GM21423 (cell line): ENCODE results near the gene REPS2.
"Not testable (repeated sequence)": the region's sequence is repeated elsewhere in the genome, so short reads cannot be mapped to it uniquely, and the experiment has no call there.

ENCODE experiments used
- ATAC-seq: cut with Tn5 transposase; IDR thresholded peaks from one replicate; pipeline ENCODE4 v1.9.1; 2021; ENCODE audit warnings: mild to moderate bottlenecking, moderate library complexity; ENCODE audit not compliant: unreplicated experiment

REPS2 gene

DNA sequence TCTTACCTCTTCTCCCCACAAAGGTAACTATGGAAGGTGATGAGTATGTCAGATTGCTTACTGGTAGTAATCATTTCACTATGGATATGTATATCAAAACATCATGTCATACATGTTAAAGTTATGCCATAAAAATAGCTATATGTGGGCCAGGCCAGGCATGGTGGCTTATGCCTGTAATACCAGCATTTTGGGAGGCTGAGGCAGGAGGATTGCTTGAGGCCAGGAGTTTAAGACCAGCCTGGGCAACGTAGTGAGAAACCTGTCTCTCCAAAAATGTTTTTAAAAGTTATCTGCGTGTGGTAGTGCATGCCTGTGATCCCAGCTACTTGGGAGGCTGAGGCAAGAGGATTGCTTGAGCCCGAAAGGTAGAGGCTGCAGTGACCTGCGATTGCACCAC is 16.2 kb downstream of the REPS2 start:
- not testable (repeated sequence) for ATAC-seq

DNA sequence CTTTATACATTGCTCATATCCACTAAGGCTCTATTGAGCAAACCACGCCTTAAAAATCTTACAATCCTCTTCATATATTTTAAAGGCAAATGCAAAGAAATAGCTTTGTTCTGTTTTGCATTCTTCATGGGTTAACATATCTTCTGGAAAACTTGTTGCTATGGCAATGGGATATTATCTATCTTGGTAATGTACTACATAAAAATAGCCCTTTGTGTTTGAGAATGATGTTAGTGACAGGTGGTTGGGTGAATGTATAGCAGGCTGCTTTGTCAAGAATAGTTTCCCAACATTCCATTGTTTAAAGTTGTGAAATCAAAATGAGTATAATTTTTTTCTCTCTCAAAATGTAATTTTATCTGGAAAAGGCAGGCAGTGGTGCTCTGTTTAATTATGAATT is 16.8 kb downstream of the REPS2 start:
- ATAC-seq: no peak

DNA sequence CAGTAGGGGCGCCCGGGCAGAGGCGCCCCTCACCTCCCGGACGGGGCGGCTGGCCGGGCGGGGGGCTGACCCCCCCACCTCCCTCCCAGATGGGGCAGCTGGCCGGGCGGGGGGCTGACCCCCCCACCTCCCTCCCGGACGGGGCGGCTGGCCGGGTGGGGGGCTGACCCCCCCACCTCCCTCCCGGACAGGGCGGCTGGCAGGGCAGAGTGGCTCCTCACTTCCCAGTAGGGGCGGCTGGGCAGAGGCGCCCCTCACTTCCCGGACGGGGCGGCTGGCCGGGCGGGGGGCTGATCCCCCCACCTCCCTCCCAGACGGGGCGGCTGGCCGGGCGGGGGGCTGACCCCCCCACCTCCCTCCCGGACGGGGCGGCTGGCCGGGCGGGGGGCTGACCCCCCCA is 18.5 kb downstream of the REPS2 start:
- not testable (repeated sequence) for ATAC-seq

DNA sequence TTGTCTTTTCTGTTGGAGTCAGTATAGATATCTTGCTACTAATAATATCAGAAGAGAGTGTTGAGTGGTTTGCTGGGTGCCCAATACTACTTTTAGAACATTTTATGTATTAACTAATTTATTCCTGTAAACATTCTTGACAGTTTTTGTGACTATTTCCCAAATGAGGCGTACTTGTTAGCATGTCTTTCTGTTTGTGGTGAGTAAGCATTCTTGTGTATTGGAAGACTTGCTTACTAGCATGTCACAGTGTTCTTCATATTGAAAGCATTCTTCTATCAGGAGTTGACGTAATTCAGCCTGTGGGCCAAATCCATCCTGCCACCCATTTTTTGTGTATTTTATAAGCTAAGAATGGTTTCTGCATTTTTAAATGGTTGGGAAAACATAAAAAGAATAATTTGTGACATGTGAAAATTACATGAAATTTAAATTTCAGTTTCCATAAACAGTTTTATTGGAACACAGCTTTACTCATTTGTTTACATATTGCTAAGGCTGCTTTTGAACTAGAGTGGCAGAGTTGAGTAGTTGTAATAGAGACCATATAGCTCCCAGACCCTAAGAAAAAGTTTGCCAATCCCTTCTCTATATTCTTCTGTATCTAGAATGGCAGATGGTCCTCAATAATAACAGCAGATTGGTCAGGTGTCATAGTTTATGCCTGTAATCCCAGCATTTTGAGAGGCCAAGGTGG is 20.4 kb downstream of the REPS2 start:
- ATAC-seq: no peak

DNA sequence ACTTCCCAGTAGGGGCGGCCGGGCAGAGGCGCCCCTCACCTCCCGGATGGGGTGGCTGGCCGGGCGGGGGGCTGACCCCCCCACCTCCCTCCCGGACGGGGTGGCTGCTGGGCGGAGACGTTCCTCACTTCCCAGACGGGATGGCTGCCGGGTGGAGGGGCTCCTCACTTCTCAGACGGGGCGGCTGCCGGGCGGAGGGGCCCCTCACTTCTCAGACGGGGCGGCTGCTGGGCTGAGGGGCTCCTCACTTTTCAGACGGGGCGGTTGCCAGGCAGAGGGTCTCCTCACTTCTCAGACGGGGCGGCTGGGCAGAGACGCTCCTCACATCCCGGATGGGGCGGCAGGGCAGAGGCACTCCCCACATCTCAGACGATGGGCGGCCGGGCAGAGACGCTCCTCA is 22.3 kb downstream of the REPS2 start:
- ATAC-seq: not testable (repeated sequence)

DNA sequence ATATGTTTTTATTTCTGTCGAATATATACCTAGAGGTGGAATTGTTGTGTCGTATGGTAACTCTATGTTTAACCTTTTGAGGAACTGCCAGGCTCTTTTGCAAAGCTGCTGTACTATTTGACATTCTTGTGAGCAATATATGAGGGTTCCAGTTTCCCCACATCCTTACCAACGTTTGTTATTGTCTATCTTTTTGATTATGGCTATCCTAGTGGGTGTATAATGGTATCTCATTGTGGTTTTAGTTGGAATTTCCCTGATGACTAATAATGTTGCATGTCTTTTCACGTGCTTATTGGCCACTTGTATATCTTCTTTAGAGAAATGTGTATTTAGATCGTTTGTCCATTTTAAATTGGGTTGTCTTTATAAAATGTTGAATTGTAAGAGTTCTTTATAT is 24.5 kb downstream of the REPS2 start:
- no peak for ATAC-seq

DNA sequence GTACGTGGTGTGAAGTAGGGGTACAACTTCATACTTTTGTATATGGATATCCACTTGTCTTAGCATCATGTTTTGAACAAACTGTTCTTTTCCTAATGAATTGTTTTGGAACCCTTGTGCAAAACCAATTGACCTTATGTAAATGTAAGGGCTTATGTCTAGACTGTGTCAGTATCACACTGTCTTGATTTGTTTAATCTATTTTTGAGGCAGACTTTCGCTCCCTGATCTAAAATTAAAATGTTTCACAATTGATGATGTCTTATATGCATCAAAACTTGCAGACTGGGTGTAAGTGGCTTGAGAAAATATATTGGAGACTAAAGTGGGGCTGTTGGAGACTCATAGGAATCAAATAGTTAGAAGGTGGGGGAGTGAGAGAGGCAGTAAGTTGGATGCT is 25.2 kb downstream of the REPS2 start:
- no peak for ATAC-seq

DNA sequence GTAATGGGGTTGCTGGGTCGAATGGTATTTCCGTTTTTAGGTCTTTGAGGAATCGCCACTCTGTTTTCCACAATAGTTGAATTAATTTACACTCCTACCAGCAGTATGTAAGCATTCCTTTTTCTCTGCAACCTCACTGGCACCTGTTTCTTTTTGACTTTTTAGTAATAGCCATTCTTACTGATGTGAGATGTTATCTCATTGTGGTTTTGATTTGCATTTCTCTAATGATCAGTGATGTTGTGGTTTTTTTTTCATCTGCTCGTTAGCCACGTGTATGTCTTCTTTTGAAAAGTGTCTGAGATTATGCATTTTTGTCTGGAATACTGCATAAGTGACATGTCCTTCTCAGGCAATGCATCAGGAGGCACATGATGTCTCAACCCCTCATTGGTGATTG is 28.8 kb downstream of the REPS2 start:
- ATAC-seq: no peak

DNA sequence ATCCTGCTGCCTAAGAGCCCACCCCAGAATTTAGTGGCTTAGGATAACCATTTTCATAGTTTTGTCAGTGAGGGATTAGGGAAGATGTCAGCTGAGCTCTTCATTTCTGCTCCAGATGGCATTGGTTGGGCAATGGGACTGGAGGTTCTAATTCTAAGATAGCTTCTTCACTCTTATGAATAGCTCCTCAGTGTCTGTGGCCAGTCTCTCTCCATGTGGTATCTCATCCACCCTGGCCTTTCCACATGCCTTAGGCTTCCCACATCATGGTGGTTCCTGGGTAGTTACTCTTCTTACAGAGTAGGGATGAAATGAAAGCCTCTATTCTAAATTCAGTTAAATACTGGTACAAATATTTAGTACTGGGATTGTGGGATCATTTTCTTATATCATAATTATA is 31.3 kb downstream of the REPS2 start:
- no peak for ATAC-seq

DNA sequence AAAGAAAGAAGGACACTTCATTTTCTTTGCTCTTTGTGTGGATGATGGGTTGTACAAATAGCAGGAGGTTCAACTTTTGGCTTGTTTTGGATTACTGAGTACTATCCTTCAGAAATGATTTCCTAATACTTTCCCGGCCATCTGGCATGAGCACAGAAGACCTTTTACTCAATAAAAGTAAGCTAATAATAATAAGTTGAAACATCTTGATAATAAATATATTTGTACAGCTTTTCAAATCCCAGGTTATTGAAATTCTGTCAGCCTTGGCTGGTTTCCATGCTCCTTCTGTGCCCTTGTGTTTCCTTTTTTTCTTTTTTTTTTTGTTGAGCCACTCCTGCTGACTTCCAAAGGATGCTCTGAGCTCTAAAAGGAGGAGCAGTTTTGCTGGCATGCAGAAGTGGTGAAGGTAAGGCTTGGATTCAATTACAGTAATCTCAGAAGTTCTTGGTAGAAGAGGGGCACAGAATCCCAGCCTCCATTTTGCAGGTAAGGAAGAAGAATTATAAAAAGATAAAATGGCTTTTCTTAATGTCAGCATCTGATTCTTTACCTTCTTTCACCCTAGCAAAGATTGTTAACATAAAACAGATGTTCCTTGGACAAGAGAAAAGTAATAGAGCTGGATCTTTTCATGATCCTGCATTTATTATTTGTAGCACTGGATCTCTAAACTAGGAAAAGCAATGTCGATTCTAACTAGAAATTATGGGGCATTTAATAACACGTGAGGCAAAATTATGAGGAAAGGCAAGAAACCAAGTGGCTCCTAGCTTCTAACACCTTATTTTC is 31.9 kb downstream of the REPS2 start:
- ATAC-seq: no peak

DNA sequence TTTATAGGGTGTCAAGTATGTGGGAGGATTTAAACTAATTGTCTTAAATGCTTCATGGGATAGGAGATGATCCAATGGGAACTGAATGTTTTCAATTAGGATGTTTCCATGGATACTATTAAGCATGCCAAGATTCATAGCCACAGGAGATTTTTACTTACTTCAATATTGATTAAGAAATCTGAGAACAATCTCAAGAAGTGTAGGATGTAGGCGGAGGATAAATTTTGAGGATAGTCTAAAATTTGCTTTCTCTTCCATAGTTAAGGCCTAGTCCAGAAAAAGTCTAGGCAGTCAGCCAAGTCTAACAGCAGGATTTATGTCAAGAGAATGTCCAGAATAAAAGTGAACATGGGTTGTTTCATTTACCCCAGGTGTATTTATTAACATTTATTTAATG is 32.8 kb downstream of the REPS2 start:
- no peak for ATAC-seq

DNA sequence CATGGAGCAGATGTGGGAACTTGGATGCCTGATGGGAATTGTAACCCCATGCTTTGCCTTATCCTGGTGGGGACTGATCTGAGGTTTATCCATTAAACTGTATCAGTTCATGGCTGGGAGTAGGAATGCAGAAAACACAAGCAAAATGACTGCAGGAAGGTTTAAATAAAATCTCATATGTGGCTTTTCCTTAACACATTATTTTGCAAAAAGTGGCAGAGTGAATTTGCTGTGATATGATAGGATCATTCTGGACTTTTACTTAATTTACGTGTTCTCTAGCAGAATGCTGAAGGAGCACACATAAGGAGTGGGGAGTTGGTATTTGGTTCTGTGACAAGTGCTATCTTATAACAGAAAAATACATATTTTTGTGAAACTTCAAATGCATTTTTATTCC is 34.8 kb downstream of the REPS2 start:
- ATAC-seq: no peak

DNA sequence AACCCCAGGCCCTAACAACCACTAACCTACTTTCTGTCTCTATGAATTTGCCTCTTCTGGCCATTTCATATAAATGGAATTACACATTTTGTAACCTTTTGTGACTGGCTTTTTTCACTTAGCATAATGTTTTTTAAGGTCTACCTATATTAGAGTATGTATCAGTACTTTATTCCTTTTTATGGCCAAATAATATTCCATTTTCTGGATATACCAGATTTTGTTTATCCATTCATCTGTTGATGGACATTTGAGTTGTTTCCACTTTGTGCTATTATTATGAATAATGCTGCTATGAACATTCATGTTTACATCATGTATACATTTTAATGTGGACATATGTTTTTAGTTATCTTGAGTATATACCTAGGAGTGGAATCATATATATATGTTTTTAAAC is 35.5 kb downstream of the REPS2 start:
- no peak for ATAC-seq

DNA sequence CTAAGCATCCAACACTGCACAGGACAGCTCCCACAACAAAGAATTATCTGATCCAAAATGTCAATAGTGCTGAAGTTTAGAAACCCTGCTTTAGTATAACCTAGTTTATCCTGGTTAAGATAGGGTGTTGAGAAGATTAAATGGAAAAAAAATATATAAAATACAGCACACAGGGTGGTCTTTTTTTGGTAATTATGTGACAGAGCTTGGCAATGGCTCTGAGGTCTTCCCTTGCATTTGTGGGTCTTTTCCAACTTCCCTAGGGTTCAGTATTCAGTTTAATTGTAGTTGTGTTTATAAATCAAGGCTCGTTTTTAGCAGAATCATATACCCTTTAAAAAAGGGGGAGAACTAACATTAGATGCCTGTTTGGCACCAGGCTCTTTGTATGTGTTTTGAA is 36.6 kb downstream of the REPS2 start:
- no peak for ATAC-seq

DNA sequence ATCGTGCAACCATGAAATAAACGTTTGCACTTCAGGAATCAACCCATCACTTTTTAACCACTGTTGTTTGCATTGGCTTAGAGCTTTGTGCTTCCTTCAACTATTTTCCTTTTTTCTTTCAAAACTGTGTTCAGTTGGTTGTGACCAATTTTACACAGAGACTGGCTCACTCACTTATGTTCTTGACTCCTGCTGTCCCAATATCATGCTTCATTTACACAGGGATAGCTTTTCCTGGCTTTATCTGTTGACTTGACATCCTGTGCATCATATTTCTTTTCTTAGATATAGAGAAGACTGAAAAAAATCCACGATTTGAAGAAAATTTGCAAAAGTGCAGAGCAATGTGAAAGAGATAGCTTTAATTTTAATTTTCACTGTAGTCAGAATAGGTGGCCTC is 38.8 kb downstream of the REPS2 start:
- ATAC-seq: no peak

DNA sequence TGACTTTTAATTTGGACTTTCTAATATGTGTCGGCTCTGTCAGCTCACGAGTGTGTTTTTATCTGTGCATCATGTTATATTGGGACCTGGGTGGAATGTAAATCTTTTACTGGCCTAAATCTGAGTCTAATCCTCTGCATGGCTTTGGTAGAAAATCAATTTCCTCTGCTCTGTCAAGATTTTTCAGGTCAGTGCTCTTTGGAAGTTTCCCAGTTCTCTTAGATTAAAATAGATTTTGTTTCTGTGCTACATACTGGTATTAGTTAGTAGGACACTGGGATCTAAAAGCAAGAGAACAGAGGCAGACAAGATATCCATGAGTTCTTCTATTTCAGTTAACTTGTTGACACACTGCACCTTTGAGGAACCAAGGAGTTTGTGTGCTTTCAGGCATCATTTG is 39.7 kb downstream of the REPS2 start:
- ATAC-seq: no peak

DNA sequence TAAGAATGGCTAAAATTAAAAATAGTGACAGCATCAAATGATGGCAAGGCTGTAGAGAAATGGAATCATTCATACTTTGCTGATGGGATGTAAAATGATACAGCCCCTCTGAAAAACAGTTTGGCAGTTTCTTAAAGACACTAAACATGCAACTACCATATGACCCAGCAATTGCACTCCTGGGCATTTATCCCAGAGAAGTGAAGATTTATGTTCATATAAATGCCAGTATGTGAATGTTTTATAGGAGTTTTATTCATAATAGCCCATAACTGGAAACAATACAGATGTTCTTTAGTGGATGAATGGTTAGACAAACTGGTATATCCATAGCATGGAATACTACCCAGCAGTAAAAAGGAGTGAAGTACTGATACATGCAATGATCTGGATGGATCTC is 43.3 kb downstream of the REPS2 start:
- no peak for ATAC-seq

DNA sequence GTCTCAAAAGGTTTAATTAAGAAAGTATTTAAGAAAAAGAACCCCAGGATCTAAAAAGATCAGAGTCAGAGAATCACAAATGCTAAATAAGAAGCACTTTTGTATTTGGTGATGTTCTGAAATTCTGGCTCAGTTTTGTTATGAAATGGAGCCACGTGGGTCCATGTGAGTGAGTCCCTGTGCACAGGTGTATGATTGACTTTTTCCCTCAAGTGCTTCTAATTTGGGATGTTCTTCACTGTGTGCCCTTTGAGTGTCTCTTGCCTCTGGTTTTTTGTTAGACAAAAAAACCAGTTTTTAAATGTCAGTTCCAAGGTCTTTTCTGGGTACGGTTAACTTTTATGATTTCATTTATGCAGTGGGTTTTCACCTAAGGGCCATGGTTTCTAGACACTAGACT is 44.4 kb downstream of the REPS2 start:
- ATAC-seq: no peak

DNA sequence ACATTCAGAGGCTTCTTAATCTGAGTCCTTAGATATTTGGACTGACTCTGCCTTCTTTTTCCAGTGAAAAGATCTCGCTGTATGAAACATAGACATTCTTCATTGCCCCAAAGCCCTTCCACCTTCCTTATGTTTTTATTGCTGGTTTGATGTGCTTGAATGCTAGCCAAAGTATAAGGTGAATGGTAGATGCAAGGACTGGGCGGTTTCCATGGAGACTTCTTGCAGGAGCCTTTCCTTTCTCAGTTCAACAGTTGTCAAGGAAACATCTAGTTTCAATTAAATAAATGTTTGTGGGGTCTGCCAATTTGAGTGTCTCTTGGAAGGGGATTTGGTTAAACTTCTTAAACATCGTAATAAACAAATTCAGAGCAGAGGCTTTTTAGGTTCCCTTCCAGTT is 46.0 kb downstream of the REPS2 start:
- no peak for ATAC-seq

DNA sequence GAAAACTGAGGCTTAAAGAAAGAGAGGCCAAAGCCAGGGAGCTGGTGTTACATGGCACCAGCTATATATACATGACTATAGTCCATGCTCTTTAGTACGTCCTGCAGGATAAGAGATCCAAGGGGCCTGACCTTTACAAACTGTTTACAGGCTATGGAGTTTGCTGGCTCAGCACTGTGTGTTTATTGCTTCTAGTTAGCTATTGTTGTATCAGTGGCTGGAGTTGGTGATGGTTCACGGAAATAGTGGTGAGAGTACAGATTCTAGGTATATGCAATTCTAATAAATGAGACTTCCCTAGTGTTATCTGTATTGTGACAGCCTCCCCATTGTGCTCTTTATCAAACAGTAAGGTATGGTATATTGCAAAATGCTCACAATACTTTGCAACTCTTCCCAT is 46.5 kb downstream of the REPS2 start:
- ATAC-seq: no peak

DNA sequence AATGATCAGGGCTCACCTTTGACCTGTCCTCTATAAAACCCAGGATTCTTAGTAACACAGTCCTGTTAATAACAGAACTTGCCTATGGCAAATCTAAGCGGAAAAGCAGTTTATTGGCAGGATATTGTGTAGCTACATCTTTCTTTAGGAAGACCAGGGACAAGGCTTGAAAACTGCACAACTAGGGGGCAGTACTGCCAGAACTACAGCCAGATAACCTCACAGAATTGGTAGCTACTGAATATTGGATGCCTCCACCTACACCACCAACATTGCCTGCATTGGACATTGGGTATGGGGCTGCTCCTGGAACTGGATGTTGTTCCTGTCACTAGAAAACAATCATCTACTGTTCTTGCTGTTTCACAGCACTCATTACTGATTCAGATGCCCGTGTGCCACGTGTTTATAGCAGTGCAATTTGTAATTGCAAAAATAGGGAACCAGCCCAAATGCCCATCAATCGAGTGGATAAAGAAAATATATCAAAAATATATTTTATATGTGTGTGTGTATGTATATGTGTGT is 47.4 kb downstream of the REPS2 start:
- no peak for ATAC-seq

DNA sequence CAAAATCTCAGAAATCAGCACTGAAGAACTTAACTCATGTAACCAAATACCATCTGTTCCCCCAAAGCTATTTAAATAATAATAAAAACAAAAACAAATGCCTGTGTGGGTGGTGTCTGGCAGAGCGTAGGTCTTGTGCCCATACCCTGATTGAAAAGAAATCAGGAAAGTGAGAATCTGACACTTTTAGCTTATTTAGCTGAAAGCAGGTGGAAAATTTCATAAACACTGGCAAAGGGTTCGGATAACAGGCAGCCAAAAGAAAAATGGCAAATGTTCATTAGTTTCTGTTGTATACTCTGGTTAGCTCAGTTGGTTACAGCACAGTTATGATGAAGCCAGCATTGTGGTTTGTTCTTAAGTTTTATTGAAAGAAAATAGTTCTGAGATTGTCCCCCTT is 48.3 kb downstream of the REPS2 start:
- ATAC-seq: no peak
